Measurements from ENCODE around the gene NMNAT3.
A peak's percentile ranks its signal among the peaks of the same experiment; 100 is the strongest.

NMNAT3 gene

DNA sequence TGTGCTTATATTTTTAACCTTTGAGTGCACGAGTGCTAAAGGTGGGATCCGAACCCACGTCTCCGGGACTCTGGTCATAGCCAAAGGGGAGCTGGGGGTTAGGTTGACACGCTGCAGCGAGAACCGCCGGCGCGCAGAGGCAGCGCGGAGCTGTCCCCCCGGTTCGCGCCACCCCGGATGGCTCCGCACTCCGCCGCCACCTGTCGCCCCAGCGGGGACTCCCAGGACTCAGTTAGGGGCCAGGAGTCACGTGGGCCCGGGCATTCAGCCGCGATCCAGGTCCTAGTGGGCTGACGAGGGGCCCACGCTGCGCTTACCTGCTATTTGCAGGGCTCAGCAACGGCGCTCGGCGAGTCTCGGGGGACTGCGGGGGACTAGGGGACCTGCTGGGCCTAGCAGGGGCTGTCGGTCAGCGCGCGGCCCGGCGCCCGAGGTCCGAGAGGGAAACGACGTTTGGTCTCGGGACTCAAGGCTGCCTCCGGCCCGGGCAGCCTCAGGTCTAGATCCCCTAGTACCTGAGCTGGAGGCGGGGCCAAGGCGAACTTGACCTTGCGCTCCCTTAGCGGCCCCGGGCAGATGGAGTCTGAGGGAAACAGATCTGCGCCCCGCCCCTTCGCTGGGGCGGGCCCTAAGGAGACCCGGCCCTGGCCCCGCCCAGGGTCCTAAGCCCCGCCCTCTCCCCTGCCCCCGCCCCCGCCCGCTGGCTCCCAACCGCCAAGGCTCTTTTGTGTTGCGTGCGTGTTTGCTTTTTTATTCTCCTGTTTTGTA, at the start of gene NMNAT3:
Gene NMNAT3, minus strand, starts transcription at position 585 of the 768 bp plus-strand sequence. CDS start 50,248 bp downstream, outside the sequence.
- peak; percentile 86 for DNase-seq

- no peak for DNase-seq
Measured at GRCh38 chr3:139721370-139721769, 43.6 kb upstream of the NMNAT3 start.

GRCh38 chr3:139718415-139718814, 40.6 kb upstream of the NMNAT3 start:
- no peak for DNase-seq

DNA sequence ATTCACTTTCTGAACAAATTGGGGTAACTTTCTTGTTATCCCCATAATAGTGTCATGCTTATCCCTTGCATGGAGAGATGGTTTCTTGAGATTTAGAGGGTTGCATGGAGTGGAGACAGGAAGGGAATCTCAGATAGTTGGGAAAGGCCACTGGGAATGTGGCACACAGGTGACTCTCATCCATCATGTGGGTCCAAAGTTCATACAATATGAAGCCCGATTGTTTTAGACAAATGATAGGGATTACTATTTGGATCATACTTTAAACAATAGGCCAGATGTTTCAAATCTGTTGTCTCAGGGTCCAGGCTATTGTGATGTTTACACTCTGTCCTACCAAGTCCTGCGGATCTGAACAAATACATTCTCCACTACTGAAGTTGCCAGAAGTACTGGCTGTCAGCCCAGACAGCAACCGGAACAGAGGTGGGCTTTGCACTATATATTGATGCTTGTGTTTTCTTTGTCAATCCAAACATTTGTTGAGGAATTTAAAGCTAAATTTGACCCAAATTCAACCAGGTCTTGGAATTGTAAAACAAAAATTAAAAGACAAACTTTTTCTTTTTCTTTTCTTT, 39.2 kb upstream of the NMNAT3 start:
- DNase-seq, result no peak

- DNase-seq, result no peak
Measured at GRCh38 chr3:139715743-139716360, 38.1 kb upstream of the NMNAT3 start.

- DNase-seq, result no peak
Measured at GRCh38 chr3:139715166-139715565, 37.4 kb upstream of the NMNAT3 start.

- no peak for DNase-seq
Measured at GRCh38 chr3:139710212-139710611, 32.4 kb upstream of the NMNAT3 start.

GRCh38 chr3:139705631-139706030, 27.9 kb upstream of the NMNAT3 start:
- DNase-seq, result no peak

- DNase-seq, result no peak
Measured at GRCh38 chr3:139696314-139696604, 18.5 kb upstream of the NMNAT3 start.

DNA sequence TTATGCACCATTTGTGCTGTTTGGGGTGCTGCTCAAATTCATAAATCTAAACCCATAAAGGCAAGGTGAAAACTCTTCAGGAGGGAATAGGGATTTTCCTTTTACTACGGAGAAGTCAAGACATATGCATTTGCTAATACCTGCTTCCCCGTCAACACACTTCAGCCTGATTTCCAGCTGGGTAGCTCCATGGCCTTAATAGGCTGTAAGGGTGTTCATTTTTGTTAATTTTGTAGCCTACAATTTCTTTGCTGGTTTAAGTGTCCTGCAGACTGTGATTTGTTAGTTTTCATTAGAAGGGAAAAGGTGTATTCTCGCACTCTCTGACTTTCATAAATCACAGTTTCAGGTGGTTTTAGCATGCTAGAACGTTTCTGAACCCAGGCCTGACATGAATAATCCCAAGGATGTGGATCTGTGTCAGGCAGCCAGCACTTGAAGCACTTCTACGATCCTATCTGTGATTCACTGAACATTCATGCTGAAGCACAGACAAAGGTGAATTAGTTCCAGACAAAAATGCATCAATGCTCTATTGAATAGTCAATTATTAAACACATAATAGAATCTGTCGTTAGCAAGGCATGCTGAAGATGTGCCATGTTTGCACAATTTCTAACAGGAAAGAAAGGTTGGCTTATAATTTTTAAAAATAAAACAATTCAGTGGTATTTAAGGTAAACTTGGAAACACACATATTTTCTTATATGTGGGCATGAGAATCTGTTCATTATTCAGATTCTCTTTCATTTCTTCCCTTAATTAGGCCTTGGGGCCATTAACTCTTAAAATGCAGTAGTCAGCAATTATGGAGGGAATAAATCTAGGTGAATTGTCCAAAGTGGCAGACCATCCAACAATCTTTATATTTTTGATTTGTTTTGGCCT, 17.9 kb upstream of the NMNAT3 start:
- no peak for DNase-seq

- peak; percentile 29 for DNase-seq
Measured at GRCh38 chr3:139695007-139695406, 17.2 kb upstream of the NMNAT3 start.

DNA sequence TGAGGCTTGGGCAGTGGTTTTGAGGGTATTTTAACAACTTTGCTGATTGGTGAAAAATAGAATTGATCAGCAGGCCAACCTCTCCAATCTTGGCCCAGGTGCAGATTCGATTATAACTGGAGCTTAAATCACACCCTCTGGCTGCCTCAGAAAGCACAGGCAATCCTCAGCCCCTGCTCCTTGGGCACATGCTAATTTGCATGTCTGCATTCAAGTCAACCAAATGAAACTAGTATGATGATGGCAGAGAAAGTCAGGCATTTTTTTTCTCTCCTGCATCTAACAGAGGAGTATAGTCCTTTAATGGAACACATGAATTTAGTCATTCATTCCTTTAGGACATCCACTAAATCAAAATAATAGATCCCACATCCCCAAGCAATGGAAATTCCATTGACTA, 16.8 kb upstream of the NMNAT3 start:
- DNase-seq, result no peak

GRCh38 chr3:139691619-139692018, 13.8 kb upstream of the NMNAT3 start:
- DNase-seq, result no peak

- DNase-seq, result no peak
Measured at GRCh38 chr3:139689708-139690228, 12.0 kb upstream of the NMNAT3 start.

GRCh38 chr3:139689122-139689521, 11.3 kb upstream of the NMNAT3 start:
- no peak for DNase-seq

- DNase-seq, result no peak
Measured at GRCh38 chr3:139687431-139687830, 9.7 kb upstream of the NMNAT3 start.

DNA sequence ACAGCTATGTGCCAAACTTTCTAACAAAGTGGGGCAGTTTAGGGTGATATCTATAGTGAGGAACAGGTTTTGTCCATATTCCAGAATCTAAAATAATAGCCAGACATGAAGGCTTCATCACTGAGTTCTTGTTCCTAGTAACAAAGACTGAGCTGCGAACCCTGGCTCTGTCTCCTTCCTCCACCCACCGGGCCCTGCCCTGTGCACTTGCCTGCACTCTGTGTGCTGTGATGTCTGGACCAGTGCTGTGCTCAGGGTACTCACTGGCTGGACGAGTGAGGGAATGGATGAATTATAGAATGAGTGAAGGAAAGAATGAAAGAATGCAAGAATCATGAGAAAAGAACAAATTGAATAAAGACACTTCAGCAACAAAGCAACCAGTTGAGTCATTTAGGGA, 8.9 kb upstream of the NMNAT3 start:
- DNase-seq, result no peak

GRCh38 chr3:139686206-139686605, 8.4 kb upstream of the NMNAT3 start:
- no peak for DNase-seq

DNA sequence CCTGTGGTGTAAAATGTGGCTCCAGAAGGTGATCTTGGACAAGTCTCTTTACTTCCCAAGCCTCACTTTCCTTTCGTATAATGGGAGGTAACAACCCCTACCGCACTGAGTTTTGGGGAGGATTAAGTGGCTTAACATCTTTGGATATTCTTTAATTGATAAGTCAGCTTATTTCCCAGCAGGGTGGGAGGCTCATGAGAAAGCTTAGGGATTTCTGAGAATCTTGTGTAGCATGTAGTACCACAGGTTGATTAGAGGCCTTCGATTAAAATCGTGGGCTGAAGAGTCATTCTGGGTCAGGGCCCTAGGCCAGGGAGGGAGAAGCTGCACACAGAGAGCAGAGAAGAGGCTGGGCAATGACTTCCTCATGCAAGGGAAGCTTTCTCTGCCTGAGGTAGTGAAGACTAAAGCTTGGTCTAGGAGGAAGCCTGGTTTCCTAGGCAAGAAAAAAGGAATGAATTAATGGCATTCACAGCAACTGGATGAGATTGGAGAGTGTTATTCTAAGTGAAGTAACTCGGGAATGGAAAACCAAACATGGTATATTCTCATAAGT, 1.5 kb upstream of the NMNAT3 start:
- no peak for DNase-seq

DNA sequence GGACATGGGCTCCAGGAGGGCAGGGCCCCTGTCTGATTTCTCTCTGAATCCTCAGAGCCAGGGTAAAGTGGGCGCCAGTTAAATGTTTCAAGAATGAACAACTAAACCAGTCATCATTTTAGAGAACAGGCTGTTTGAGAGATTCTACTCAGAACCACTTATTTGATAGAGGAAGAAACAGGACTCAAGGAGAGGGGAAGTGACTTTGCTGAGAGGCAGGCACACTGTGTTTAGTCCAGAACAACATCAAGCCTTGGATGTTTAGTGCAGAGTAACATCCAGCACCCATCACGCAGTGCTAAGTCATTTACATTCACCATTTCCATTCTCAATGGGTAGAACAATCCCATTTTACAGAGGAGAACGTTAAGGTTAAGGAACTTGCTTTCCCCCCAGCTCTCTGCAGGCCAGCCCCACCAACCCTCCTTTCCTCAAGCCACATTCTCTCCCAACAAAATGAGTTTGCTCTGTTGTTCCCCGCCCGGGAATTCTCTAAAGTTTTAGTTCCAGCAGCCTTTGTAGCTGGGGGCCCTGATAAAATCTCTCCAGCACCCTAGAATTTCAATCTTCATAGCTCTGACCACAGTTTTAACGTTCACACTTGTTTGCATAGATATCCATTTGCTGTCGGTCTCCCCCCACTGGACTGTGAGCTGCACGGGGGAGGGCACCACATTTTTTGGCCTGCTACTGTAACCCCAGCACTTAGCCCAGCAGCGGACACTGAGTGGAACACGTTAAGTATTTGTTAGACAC, 962 bp downstream of the NMNAT3 start:
- no peak for DNase-seq

DNA sequence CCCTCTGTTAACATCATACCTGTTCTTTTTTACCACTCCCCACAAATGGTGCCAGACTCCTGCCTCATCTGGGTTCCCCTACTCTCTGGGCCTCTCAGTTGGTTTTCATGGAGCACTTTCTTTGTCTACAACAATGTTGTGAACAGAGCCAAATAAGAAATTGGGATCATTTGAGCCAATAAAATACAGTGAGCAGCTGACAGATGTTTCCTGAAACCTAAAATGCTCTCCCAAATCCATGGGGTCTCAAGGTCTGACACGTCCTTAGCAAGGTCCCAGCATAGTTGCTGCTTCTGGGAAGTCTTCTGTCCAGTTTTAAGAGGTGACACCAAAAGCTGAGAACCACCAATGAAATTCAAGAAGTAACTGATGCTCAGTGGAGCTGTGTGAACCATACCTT, 1.7 kb downstream of the NMNAT3 start:
- DNase-seq, result no peak

DNA sequence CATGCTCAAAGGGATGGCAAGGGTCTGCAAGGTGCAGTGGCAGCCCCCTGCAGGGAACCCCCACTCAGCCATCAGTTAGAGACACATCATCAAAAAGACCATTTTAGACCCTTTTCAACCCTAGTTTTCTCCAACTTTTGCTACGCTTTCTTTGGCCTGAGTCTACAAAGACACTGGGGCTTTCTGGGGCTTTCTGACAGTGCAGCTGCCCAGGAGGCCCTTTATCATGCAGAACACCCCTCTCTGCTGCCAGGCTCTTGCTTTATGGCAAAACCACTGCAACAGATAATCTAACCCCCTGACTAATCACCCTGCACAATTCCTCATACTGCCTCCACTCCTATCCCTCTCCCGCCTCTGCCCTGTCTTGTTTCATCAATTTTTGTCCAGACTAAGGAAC, 2.4 kb downstream of the NMNAT3 start:
- no peak for DNase-seq
